Amygdala (tissue), 56 donors: ENCODE results near the gene DROSHA.

Source experiments
- DNase-seq, 56 donors: peaks; one replicate each; lab custom pipeline; 2025; lab: John Stamatoyannopoulos, UW

Gene DROSHA

GRCh38 chr5:31393126-31393525 is 138.8 kb downstream of the DROSHA start:
- no peak for DNase-seq

- DNase-seq = no peak
These were observed 139.8 kb downstream of the DROSHA start for GRCh38 chr5:31392061-31392460.

GRCh38 chr5:31390256-31390655 is 141.6 kb downstream of the DROSHA start:
- DNase-seq = no peak

GRCh38 chr5:31385774-31386537 is 145.9 kb downstream of the DROSHA start:
- DNase-seq = no peak

- no peak for DNase-seq
These were observed 148.2 kb downstream of the DROSHA start for GRCh38 chr5:31383734-31384133.

GRCh38 chr5:31382051-31382878 is 149.6 kb downstream of the DROSHA start:
- DNase-seq = no peak

GRCh38 chr5:31381299-31381698 is 150.6 kb downstream of the DROSHA start:
- no peak for DNase-seq

GRCh38 chr5:31380049-31380448 is 151.8 kb downstream of the DROSHA start:
- DNase-seq = no peak

- no peak for DNase-seq
These were observed 153.1 kb downstream of the DROSHA start for GRCh38 chr5:31378838-31379237.

- no peak for DNase-seq
These were observed 153.8 kb downstream of the DROSHA start for GRCh38 chr5:31378136-31378535.

GRCh38 chr5:31377274-31377946 is 154.5 kb downstream of the DROSHA start:
- DNase-seq = no peak

GRCh38 chr5:31375999-31376720 is 155.7 kb downstream of the DROSHA start:
- DNase-seq = no peak

- DNase-seq = no peak
These were observed 159.8 kb downstream of the DROSHA start for GRCh38 chr5:31372124-31372523.

- DNase-seq = peak in 2 of 56 donors; percentile 13 to 27
These were observed 165.0 kb downstream of the DROSHA start for GRCh38 chr5:31366941-31367340.

GRCh38 chr5:31365776-31366175 is 166.1 kb downstream of the DROSHA start:
- no peak for DNase-seq

- no peak for DNase-seq
These were observed 166.8 kb downstream of the DROSHA start for GRCh38 chr5:31364881-31365636.

GRCh38 chr5:31362931-31363568 is 168.8 kb downstream of the DROSHA start:
- DNase-seq = no peak

- DNase-seq = no peak
These were observed 169.4 kb downstream of the DROSHA start for GRCh38 chr5:31362529-31362900.
